ENCODE measurements around the gene ARSJ.

DNA sequence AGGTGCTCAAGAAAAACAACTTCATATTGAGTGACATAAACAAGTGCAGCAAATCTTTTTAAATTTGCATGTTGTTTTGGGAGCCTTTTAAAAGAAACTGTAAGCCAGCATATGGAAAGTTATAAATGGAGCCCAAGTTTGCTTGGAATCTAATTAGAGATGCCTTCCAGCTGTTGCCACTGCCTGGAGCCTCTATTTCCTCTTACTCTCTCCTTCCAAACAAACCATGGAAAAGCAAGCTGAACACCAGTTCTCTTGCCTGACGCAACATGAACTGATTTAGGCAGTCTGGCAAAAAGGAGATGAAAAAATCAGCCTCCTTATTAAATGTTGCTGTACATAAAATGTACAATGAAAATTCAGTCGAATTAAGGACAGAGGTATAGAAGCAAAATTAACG, 21.5 kb downstream of the ARSJ start:
- TF ChIP-seq POLR2AphosphoS5 (IDR thresholded peaks at IDR 0.05; ENCODE audit: low read depth) (no peak), EZH2 (IDR thresholded peaks at IDR 0.05; ENCODE audit: low read depth, unreplicated experiment) (no peak), EZH2phosphoT487 (IDR thresholded peaks at IDR 0.05; ENCODE audit: unreplicated experiment) (no peak), NANOG (IDR thresholded peaks at IDR 0.05; ENCODE audit: borderline replicate concordance) (no peak)
- TF ChIP-seq, protein P1, sequence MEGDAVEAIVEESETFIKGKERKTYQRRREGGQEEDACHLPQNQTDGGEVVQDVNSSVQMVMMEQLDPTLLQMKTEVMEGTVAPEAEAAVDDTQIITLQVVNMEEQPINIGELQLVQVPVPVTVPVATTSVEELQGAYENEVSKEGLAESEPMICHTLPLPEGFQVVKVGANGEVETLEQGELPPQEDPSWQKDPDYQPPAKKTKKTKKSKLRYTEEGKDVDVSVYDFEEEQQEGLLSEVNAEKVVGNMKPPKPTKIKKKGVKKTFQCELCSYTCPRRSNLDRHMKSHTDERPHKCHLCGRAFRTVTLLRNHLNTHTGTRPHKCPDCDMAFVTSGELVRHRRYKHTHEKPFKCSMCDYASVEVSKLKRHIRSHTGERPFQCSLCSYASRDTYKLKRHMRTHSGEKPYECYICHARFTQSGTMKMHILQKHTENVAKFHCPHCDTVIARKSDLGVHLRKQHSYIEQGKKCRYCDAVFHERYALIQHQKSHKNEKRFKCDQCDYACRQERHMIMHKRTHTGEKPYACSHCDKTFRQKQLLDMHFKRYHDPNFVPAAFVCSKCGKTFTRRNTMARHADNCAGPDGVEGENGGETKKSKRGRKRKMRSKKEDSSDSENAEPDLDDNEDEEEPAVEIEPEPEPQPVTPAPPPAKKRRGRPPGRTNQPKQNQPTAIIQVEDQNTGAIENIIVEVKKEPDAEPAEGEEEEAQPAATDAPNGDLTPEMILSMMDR (conservative IDR thresholded peaks at IDR 0.05; ENCODE audit: low read depth in 2 of 2) = no peak

All from GM23338 (cell line).